Peyer's patch (tissue), 4 donors: ENCODE data around the gene CDC42EP3.

ENCODE experiments used
- CTCF ChIP-seq, 6 experiments: fragments of 450-650 bp in 4 of 6; fragments of 200-600 bp in 2 of 6; sonication (generic) in 1 of 6; IDR thresholded peaks; one replicate each; pipeline ENCODE4 v1.5.1; 2017 to 2019; ENCODE audit warnings: antibody characterized with exemption in 6 of 6, mild to moderate bottlenecking in 3 of 6, moderate library complexity in 1 of 6
- POLR2A ChIP-seq, 2 donors: fragments of 450-650 bp; IDR thresholded peaks; one replicate each; pipeline ENCODE4 v1.5.1; 2017; ENCODE audit warnings: antibody characterized with exemption in 2 of 2, mild to moderate bottlenecking in 2 of 2, moderate library complexity in 2 of 2

- TF ChIP-seq CTCF (IDR thresholded peaks at IDR 0.05), result no peak
- TF ChIP-seq POLR2A (IDR thresholded peaks at IDR 0.05), result no peak
Measured at GRCh38 chr2:37713258-37713700, 41.8 kb upstream of the CDC42EP3 start.
